Measurements from ENCODE around the gene SLC2A9.

GRCh38 chr4:9994246-9994847 lies 26.9 kb downstream of the SLC2A9 start:
- TF ChIP-seq, protein P1, sequence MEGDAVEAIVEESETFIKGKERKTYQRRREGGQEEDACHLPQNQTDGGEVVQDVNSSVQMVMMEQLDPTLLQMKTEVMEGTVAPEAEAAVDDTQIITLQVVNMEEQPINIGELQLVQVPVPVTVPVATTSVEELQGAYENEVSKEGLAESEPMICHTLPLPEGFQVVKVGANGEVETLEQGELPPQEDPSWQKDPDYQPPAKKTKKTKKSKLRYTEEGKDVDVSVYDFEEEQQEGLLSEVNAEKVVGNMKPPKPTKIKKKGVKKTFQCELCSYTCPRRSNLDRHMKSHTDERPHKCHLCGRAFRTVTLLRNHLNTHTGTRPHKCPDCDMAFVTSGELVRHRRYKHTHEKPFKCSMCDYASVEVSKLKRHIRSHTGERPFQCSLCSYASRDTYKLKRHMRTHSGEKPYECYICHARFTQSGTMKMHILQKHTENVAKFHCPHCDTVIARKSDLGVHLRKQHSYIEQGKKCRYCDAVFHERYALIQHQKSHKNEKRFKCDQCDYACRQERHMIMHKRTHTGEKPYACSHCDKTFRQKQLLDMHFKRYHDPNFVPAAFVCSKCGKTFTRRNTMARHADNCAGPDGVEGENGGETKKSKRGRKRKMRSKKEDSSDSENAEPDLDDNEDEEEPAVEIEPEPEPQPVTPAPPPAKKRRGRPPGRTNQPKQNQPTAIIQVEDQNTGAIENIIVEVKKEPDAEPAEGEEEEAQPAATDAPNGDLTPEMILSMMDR (IDR thresholded peaks at IDR 0.05; ENCODE audit: extremely low read depth in 1 of 2, insufficient read depth in 1 of 2, low read depth in 1 of 2, low read length in 2 of 2): no peak
- no peak for TF ChIP-seq FOS (IDR thresholded peaks at IDR 0.05; ENCODE audit: borderline replicate concordance, insufficient read depth, low read length)
- TF ChIP-seq EZH2 (IDR thresholded peaks at IDR 0.05; ENCODE audit: borderline replicate concordance, low read depth, low read length, severe bottlenecking): no peak
- TF ChIP-seq, protein P2, sequence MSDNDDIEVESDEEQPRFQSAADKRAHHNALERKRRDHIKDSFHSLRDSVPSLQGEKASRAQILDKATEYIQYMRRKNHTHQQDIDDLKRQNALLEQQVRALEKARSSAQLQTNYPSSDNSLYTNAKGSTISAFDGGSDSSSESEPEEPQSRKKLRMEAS (IDR thresholded peaks at IDR 0.05; ENCODE audit: insufficient read depth, insufficient read length): no peak
- no peak for TF ChIP-seq MYC (IDR thresholded peaks at IDR 0.05; ENCODE audit: low read depth, low read length)
